Gastroesophageal sphincter (tissue), 4 donors: ENCODE measurements around the gene RANBP9. TPM values are rescaled to one million over a fixed set of nuclear protein-coding genes. Genes with fewer than 3 reads are reported as not detected.

Source experiments
- ATAC-seq: fragments of 150-250 bp; one replicate; pipeline ENCODE4 v1.9.1; 2016; ENCODE audit warnings: mild to moderate bottlenecking, moderate library complexity
- H3K27ac ChIP-seq, 4 donors: fragments of 200-600 bp; sonication (generic) in 3 of 4; 1 replicate in 3 of 4; 2 replicates in 1 of 4; pipeline ENCODE4 v1.5.1; 2016 to 2019
- H3K27me3 ChIP-seq: fragments of 200-600 bp; sonication (generic); one replicate; pipeline ENCODE4 v1.5.1; 2019
- H3K36me3 ChIP-seq, 2 donors: fragments of 200-600 bp; sonication (generic); one replicate each; pipeline ENCODE4 v1.5.1; 2019; ENCODE audit warnings: control low read depth in 1 of 2
- H3K4me1 ChIP-seq, 3 donors: fragments of 200-600 bp; sonication (generic); 1 replicate in 2 of 3; 2 replicates in 1 of 3; pipeline ENCODE4 v1.5.1; 2016 to 2019; ENCODE audit warnings: control low read depth in 2 of 3
- H3K4me3 ChIP-seq, 2 donors: fragments of 200-600 bp; sonication (generic); one replicate each; pipeline ENCODE4 v1.5.1; 2019; ENCODE audit warnings: mild to moderate bottlenecking in 1 of 2, moderate library complexity in 1 of 2
- H3K9me3 ChIP-seq, 3 donors: fragments of 200-600 bp; sonication (generic); one replicate each; pipeline ENCODE4 v1.5.1; 2017 to 2019; ENCODE audit warnings: control low read depth in 2 of 3
- CTCF ChIP-seq, 4 experiments: fragments of 200-600 bp in 2 of 4; fragments of 450-650 bp in 2 of 4; sonication (generic) in 1 of 4; IDR thresholded peaks; one replicate each; pipeline ENCODE4 v1.5.1; 2017 to 2019; ENCODE audit warnings: antibody characterized with exemption in 4 of 4, mild to moderate bottlenecking in 2 of 4, moderate library complexity in 2 of 4
- EP300 ChIP-seq: sonication (generic); formaldehyde crosslinking; IDR thresholded peaks from one replicate; pipeline ENCODE4 v1.6.1; 2017; ENCODE audit warnings: antibody characterized with exemption, mild to moderate bottlenecking
- POLR2A ChIP-seq, 2 donors: fragments of 450-650 bp; IDR thresholded peaks; one replicate each; pipeline ENCODE4 v1.6.1; 2017; ENCODE audit warnings: antibody characterized with exemption in 2 of 2, mild to moderate bottlenecking in 2 of 2, moderate library complexity in 1 of 2
- POLR2AphosphoS5 ChIP-seq: sonication (generic); formaldehyde crosslinking; IDR thresholded peaks from one replicate; pipeline ENCODE4 v1.6.1; 2017; ENCODE audit warnings: antibody characterized with exemption
- WGBS, 2 donors: methylation state at CpG; one replicate each; pipeline ENCODE4 v1.1.5; 2018; ENCODE audit warnings: low coverage in 1 of 2; 5-methylcytosine and 5-hydroxymethylcytosine counted together
- total RNA-seq, 4 donors: library from RNA; depleted of rRNA; stranded (reverse); fragments of >200 nt; gene quantifications; one replicate each; pipeline ENCODE4 v1.1.0, GENCODE V29; 2016

The RANBP9 gene
- total RNA-seq, 4 donors from 2014 or later, result 39.1 to 59.9 (median 52.1) TPM

DNA sequence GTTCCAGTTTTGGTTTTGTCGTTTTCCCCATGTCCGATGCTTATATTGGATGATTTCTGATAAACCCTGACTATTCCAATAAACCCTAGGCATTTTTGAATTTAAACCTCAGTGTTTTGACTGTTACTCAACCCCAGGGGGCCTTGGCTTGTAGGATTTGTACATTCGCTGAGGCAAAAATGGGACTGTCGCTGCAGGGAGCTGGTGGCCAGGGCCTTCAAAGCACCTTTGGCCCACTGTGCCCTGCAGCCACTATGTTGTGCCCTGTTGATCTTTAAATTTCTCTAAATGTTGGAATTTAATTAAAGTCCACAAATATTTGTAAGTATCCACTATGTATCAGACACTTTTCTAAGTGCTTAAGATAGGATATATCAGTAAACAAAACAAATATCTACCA is 106.0 kb downstream of the RANBP9 start:
- TF ChIP-seq POLR2A (IDR thresholded peaks at IDR 0.05) (no peak), EP300 (no peak), CTCF (IDR thresholded peaks at IDR 0.05) (no peak), POLR2AphosphoS5 (no peak)
- ATAC-seq, result no peak
- H3K27me3 ChIP-seq, result no peaks in the 10 kb centered on the region
- H3K4me3 ChIP-seq, result no peak overlapping the region
- H3K27ac ChIP-seq, result no peak overlapping the region
- no peaks in the 10 kb centered on the region for H3K9me3 ChIP-seq
- H3K4me1 ChIP-seq, result no peaks in the 10 kb centered on the region
- H3K36me3 ChIP-seq, result peaks cover 0 to 65% of the 10 kb centered on the region in 2 donors
- WGBS, 2 donors, result 92% methylated on average over 2 to 4 of the region's 4 CpGs

DNA sequence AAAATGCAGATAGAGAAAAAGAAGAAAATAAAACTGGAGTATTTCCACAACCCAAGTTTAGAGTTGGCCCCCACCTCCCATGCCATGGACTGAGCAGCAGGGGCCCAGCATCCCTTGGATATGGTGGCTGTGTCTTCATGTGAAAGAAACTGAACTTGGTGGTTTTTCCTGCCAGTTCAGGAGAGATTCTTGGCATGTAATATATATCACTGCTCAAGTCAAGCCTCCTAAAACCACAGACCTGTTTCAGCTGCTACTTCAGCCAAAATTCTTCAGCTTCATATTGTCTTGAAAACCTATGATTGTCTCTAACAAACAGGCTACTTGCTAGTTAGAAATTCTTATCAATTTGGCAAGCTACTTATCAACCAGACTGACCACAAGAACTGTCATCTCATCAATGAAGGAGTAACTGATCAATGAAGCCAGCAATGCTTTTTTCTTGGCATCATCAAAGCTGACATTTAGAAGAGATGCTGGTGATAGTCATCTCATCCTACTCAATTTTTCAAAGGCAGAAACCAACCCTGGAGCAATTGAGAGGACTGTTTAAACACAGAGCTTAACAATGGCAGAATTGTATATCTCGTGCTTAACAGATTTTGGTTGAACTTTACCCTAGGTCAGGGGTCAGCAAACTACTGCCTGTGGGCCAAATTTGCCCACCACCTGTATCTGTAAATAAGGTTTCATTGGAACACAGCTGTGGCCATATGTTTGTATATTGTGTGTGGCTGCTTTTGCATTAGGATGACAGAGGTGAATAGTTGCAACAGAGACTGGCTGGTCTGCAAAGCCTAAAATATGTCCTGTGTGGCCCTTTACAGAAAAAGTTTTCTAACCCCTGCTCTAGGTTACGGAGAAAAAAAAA is 106.9 kb downstream of the RANBP9 start:
- Histone ChIP-seq H3K4me1 (no peaks in the 10 kb centered on the region), H3K36me3 (peaks cover 0 to 68% of the 10 kb centered on the region in 2 donors), H3K27ac (no peak overlapping the region), H3K4me3 (no peak overlapping the region), H3K9me3 (no peaks in the 10 kb centered on the region), H3K27me3 (no peaks in the 10 kb centered on the region)
- ATAC-seq, result no peak
- no peak for TF ChIP-seq CTCF (IDR thresholded peaks at IDR 0.05)
- no peak for TF ChIP-seq EP300
- no peak for TF ChIP-seq POLR2AphosphoS5
- no peak for TF ChIP-seq POLR2A (IDR thresholded peaks at IDR 0.05)
- WGBS, 2 donors, result 79 to 100% methylated on average over 1 to 2 of the region's 2 CpGs

GRCh38 chr6:13604135-13604534 is 107.5 kb downstream of the RANBP9 start:
- no peaks in the 10 kb centered on the region for H3K27me3 ChIP-seq

DNA sequence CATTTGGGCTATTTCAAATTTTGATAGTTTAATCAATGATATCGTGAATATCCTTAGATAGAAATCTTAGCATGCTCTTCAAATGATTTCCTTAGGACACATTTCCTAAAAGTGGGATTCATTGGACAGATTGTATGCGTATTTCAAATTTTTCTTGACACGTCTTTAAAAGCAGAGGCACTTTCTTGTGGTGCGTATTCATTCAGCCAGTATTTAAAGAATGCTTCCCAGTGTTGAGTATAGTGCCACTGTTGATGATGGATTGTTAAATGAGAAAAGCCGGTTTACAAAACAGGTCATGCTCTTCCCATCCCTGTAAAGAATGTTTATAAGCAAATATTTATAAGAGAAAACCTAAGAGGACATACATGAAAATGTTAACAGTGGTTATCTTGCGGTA is 111.6 kb downstream of the RANBP9 start:
- no peak for TF ChIP-seq CTCF (IDR thresholded peaks at IDR 0.05)
- no peak for TF ChIP-seq POLR2AphosphoS5
- no peak for TF ChIP-seq POLR2A (IDR thresholded peaks at IDR 0.05)
- no peak for TF ChIP-seq EP300
- no peak overlapping the region for H3K27ac ChIP-seq
- H3K9me3 ChIP-seq, result no peaks in the 10 kb centered on the region
- no peaks in the 10 kb centered on the region for H3K27me3 ChIP-seq
- peaks cover 0 to 90% of the 10 kb centered on the region in 2 donors for H3K36me3 ChIP-seq
- no peak overlapping the region for H3K4me3 ChIP-seq
- no peak for ATAC-seq
- no peaks in the 10 kb centered on the region for H3K4me1 ChIP-seq
- WGBS, 2 donors, result 84 to 90% methylated on average over 6 of the region's 6 CpGs

More at GRCh38 chr6:13604135-13604534, 107.5 kb downstream of the RANBP9 start:
- 85 to 89% methylated on average over 4 of the region's 4 CpGs for WGBS, 2 donors
- TF ChIP-seq POLR2A (IDR thresholded peaks at IDR 0.05) (no peak), POLR2AphosphoS5 (no peak), CTCF (IDR thresholded peaks at IDR 0.05) (no peak), EP300 (no peak)
- ATAC-seq, result no peak
- H3K9me3 ChIP-seq, result no peaks in the 10 kb centered on the region
- no peak overlapping the region for H3K4me3 ChIP-seq
- peaks cover 0 to 75% of the 10 kb centered on the region in 2 donors for H3K36me3 ChIP-seq
- H3K4me1 ChIP-seq, result no peaks in the 10 kb centered on the region
- no peak overlapping the region for H3K27ac ChIP-seq

- Histone ChIP-seq H3K4me1 (no peaks in the 10 kb centered on the region), H3K36me3 (peaks cover 0 to 89% of the 10 kb centered on the region in 2 donors), H3K27me3 (no peaks in the 10 kb centered on the region), H3K4me3 (no peak overlapping the region), H3K9me3 (no peaks in the 10 kb centered on the region), H3K27ac (no peak overlapping the region)
- ATAC-seq, result no peak
- WGBS, 2 donors, result 86 to 88% methylated on average over 4 of the region's 4 CpGs
- TF ChIP-seq POLR2AphosphoS5 (no peak), EP300 (no peak), CTCF (IDR thresholded peaks at IDR 0.05) (no peak), POLR2A (IDR thresholded peaks at IDR 0.05) (no peak)
Measured at GRCh38 chr6:13597073-13597472, 114.6 kb downstream of the RANBP9 start.
